Frontal cortex (tissue), 1 donor: ENCODE measurements around the gene TMEM192. TPM values are rescaled to one million over a fixed set of nuclear protein-coding genes. Genes with fewer than 3 reads are reported as not detected.

ENCODE experiments used
- total RNA-seq: library from RNA; depleted of rRNA; stranded (reverse); fragments of >200 nt; gene quantifications from one replicate; pipeline ENCODE4 v1.2.3, GENCODE V29; 2014

The TMEM192 gene
- total RNA-seq, 1 donor from 2014 or later = 9.4 TPM

Other genes with a start within 250 kb of the TMEM192 start
- 0.41 TPM for gene APELA, start 235.7 kb downstream of the TMEM192 start, total RNA-seq
- 1.6 TPM for gene TRIM61, start 135.2 kb downstream of the TMEM192 start, total RNA-seq
- gene TRIM60, start 80.9 kb downstream of the TMEM192 start, total RNA-seq = not detected
- gene TRIM75, start 59.0 kb downstream of the TMEM192 start, total RNA-seq = not detected
- gene KLHL2, start 94.7 kb upstream of the TMEM192 start, total RNA-seq = 81.1 TPM
- gene MSMO1, start 214.8 kb upstream of the TMEM192 start, total RNA-seq = 705 TPM